ENCODE results near the gene CEP68. TPM values are rescaled to one million over a fixed set of nuclear protein-coding genes. Genes with fewer than 3 reads are reported as not detected.
A peak's percentile ranks its signal among the peaks of the same experiment; 100 is the strongest.
"Not testable (repeated sequence)": the region's sequence is repeated elsewhere in the genome, so short reads cannot be mapped to it uniquely, and the experiment has no call there.

The CEP68 gene
- polyA plus RNA-seq (ENCODE audit: insufficient read length in 3 of 3), result 10 to 100 TPM; 28.0 to 31.3 (median 29.2) TPM
- long read RNA-seq, donor 1, partial matches to known transcripts, result 20 of 138 reads
- long read RNA-seq, donor 1, other reads (novel, unspliced or antisense), result 118 of 138 reads
- long read RNA-seq, donor 2, partial matches to known transcripts, result 5 of 5 reads
- long read RNA-seq, donor 2, other reads (novel, unspliced or antisense), result 0 of 5 reads
- long read RNA-seq, donor 3, full-length matches to known transcripts, result 2 of 14 reads
- long read RNA-seq, donor 3, partial matches to known transcripts, result 5 of 14 reads
- long read RNA-seq, donor 3, other reads (novel, unspliced or antisense), result 7 of 14 reads
- long read RNA-seq, donor 4, full-length matches to known transcripts, result 2 of 2 reads
- long read RNA-seq, donor 4, partial matches to known transcripts, result 0 of 2 reads
- long read RNA-seq, donor 4, other reads (novel, unspliced or antisense), result 0 of 2 reads
- long read RNA-seq, donor 5, result 0 reads
- long read RNA-seq, donor 6, full-length matches to known transcripts, result 3 of 9 reads
- long read RNA-seq, donor 6, partial matches to known transcripts, result 6 of 9 reads
- long read RNA-seq, donor 6, other reads (novel, unspliced or antisense), result 0 of 9 reads
- long read RNA-seq, donor 7, full-length matches to known transcripts, result 3 of 105 reads
- long read RNA-seq, donor 7, partial matches to known transcripts, result 102 of 105 reads
- long read RNA-seq, donor 7, other reads (novel, unspliced or antisense), result 0 of 105 reads
- long read RNA-seq, donor 8, full-length matches to known transcripts, result 5 of 18 reads
- long read RNA-seq, donor 8, partial matches to known transcripts, result 7 of 18 reads
- long read RNA-seq, donor 8, other reads (novel, unspliced or antisense), result 6 of 18 reads
- long read RNA-seq, donor 9, full-length matches to known transcripts, result 3 of 3 reads
- long read RNA-seq, donor 9, partial matches to known transcripts, result 0 of 3 reads
- long read RNA-seq, donor 9, other reads (novel, unspliced or antisense), result 0 of 3 reads
- long read RNA-seq, donor 10, full-length matches to known transcripts, result 2 of 2 reads
- long read RNA-seq, donor 10, partial matches to known transcripts, result 0 of 2 reads
- long read RNA-seq, donor 10, other reads (novel, unspliced or antisense), result 0 of 2 reads
- long read RNA-seq, donor 11, full-length matches to known transcripts, result 1 of 184 reads
- long read RNA-seq, donor 11, partial matches to known transcripts, result 31 of 184 reads
- long read RNA-seq, donor 11, other reads (novel, unspliced or antisense), result 152 of 184 reads
- long read RNA-seq, donor 12, result 0 reads
- long read RNA-seq, donor 13, full-length matches to known transcripts, result 5 of 18 reads
- long read RNA-seq, donor 13, partial matches to known transcripts, result 0 of 18 reads
- long read RNA-seq, donor 13, other reads (novel, unspliced or antisense), result 13 of 18 reads
- long read RNA-seq, donor 14, result 0 reads
- long read RNA-seq, donor 15, full-length matches to known transcripts, result 1 of 89 reads
- long read RNA-seq, donor 15, partial matches to known transcripts, result 0 of 89 reads
- long read RNA-seq, donor 15, other reads (novel, unspliced or antisense), result 88 of 89 reads
- long read RNA-seq, donor 16, full-length matches to known transcripts, result 2 of 34 reads
- long read RNA-seq, donor 16, partial matches to known transcripts, result 22 of 34 reads
- long read RNA-seq, donor 16, other reads (novel, unspliced or antisense), result 10 of 34 reads

- DNase-seq (ENCODE audit: extremely low read depth in 1 of 11, low read depth in 9 of 11, low spot score in 4 of 11), result peak; percentile 85 to 97 (median 95)
These were observed at the start of gene CEP68 for GRCh38 chr2:65056215-65057053. Gene CEP68, plus strand, starts transcription at chr2:65056416. Its CDS starts 13,029 bp downstream, at chr2:65069445.

GRCh38 chr2:65013776-65014175, 42.4 kb upstream of the CEP68 start:
- DNase-seq (ENCODE audit: extremely low read depth in 1 of 11, low read depth in 9 of 11, low spot score in 4 of 11), result no peak

GRCh38 chr2:65015731-65016130, 40.5 kb upstream of the CEP68 start:
- no peak for DNase-seq (ENCODE audit: extremely low read depth in 1 of 11, low read depth in 9 of 11, low spot score in 4 of 11)

GRCh38 chr2:65016789-65017188, 39.4 kb upstream of the CEP68 start:
- no peak for DNase-seq (ENCODE audit: extremely low read depth in 1 of 11, low read depth in 9 of 11, low spot score in 4 of 11)

GRCh38 chr2:65017335-65017734, 38.9 kb upstream of the CEP68 start:
- no peak for DNase-seq (ENCODE audit: extremely low read depth in 1 of 11, low read depth in 9 of 11, low spot score in 4 of 11)

GRCh38 chr2:65018141-65018582, 38.1 kb upstream of the CEP68 start:
- DNase-seq (ENCODE audit: extremely low read depth in 1 of 11, low read depth in 9 of 11, low spot score in 4 of 11), result no peak

- no peak for DNase-seq (ENCODE audit: extremely low read depth in 1 of 11, low read depth in 9 of 11, low spot score in 4 of 11)
These were observed 37.2 kb upstream of the CEP68 start for GRCh38 chr2:65019010-65019409.

- DNase-seq (ENCODE audit: extremely low read depth in 1 of 11, low read depth in 9 of 11, low spot score in 4 of 11), result no peak
These were observed 36.5 kb upstream of the CEP68 start for GRCh38 chr2:65019675-65020195.

GRCh38 chr2:65020251-65020650, 36.0 kb upstream of the CEP68 start:
- not testable (repeated sequence) for DNase-seq (ENCODE audit: extremely low read depth in 1 of 11, low read depth in 9 of 11, low spot score in 4 of 11)

GRCh38 chr2:65020943-65021528, 35.2 kb upstream of the CEP68 start:
- no peak for DNase-seq (ENCODE audit: extremely low read depth in 1 of 11, low read depth in 9 of 11, low spot score in 4 of 11)

- no peak for DNase-seq (ENCODE audit: extremely low read depth in 1 of 11, low read depth in 9 of 11, low spot score in 4 of 11)
These were observed 34.5 kb upstream of the CEP68 start for GRCh38 chr2:65021709-65022108.

GRCh38 chr2:65022189-65022588, 34.0 kb upstream of the CEP68 start:
- no peak for DNase-seq (ENCODE audit: extremely low read depth in 1 of 11, low read depth in 9 of 11, low spot score in 4 of 11)

GRCh38 chr2:65023742-65024141, 32.5 kb upstream of the CEP68 start:
- DNase-seq (ENCODE audit: extremely low read depth in 1 of 11, low read depth in 9 of 11, low spot score in 4 of 11), result no peak

- no peak for DNase-seq (ENCODE audit: extremely low read depth in 1 of 11, low read depth in 9 of 11, low spot score in 4 of 11)
These were observed 31.9 kb upstream of the CEP68 start for GRCh38 chr2:65024149-65024829.

- DNase-seq (ENCODE audit: extremely low read depth in 1 of 11, low read depth in 9 of 11, low spot score in 4 of 11), result no peak
These were observed 30.6 kb upstream of the CEP68 start for GRCh38 chr2:65025453-65026123.

GRCh38 chr2:65026154-65026553, 30.1 kb upstream of the CEP68 start:
- DNase-seq (ENCODE audit: extremely low read depth in 1 of 11, low read depth in 9 of 11, low spot score in 4 of 11), result no peak
